ENCODE measurements around the gene CCNT2. TPM values are rescaled to one million over a fixed set of nuclear protein-coding genes. Genes with fewer than 3 reads are reported as not detected.

CCNT2 gene
- total RNA-seq, 4 donors from 2014 or later = 23.2 to 41.8 (median 34.5) TPM

DNA sequence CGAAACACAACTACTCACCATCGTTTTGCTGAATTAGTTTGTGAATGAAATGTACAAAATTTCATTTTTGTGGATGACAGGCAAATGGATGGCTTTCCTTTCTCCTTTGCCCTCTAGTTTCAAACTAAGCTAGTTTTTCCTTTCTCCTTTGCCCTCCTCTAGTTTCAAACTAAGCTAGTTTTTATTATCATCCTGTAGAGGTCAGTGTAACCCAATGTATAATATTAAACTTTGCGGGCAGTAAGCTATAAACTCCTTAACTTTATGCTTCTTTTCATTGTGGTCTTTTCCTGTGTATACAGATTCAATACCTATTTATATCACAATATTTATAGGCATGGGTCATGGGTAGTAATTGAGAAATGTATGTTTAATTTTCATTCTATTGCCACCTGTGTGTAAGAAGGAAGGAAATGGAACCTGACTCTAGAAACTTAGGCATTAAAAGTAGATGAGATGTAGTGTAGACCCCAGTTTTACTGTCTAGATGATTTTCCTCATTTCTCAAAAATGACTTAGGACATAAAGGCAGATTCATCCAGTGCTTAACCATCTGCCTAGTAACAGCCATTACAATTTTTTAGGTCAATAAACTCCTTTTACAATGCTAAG lies 70.5 kb downstream of the CCNT2 start:
- TF ChIP-seq, protein P1, sequence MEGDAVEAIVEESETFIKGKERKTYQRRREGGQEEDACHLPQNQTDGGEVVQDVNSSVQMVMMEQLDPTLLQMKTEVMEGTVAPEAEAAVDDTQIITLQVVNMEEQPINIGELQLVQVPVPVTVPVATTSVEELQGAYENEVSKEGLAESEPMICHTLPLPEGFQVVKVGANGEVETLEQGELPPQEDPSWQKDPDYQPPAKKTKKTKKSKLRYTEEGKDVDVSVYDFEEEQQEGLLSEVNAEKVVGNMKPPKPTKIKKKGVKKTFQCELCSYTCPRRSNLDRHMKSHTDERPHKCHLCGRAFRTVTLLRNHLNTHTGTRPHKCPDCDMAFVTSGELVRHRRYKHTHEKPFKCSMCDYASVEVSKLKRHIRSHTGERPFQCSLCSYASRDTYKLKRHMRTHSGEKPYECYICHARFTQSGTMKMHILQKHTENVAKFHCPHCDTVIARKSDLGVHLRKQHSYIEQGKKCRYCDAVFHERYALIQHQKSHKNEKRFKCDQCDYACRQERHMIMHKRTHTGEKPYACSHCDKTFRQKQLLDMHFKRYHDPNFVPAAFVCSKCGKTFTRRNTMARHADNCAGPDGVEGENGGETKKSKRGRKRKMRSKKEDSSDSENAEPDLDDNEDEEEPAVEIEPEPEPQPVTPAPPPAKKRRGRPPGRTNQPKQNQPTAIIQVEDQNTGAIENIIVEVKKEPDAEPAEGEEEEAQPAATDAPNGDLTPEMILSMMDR (IDR thresholded peaks at IDR 0.05) = no peak
- DNase-seq (ENCODE audit: low spot score) (no peak), ATAC-seq (ENCODE audit: low FRiP score) (no peak)

DNA sequence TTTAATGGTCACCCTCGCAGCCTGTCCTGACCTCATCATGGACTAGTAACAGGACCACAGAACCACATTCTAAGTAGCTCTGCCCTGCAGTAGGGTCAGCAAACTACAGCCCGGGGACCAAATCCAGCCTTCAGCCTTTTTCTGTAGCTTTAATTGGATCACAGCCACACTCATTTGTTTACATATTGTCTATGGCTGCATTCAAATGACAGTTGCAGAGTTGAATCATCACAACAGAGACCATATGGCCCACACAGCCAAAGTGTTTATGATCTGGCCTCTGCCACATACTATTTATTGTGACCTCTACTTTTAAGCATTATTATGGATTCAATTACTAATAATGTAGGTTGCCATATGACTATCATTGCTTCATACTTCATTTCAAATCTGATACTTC lies 80.9 kb downstream of the CCNT2 start:
- no peak for ATAC-seq (ENCODE audit: low FRiP score)
- DNase-seq (ENCODE audit: low spot score) = no peak
- TF ChIP-seq, protein P1 (IDR thresholded peaks at IDR 0.05) = no peak

DNA sequence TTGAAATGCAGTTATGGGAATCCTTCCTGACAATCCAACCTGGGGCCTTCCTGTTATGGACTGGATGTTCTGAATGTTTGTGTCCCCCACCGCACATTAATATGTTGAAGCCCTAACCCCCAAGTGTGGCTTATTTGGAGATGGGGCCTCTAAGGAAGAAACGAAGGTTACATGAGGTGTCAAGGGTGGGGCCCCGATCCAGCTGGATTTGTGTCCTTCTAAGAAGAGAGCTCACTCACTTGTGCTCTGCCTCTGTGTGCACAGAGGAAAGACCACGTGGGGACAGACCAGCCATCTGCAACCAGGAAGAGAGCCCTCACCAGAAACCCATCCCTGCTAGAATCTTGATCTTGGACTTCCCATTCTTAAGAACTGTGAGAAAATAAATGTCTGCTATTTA lies 84.2 kb downstream of the CCNT2 start:
- DNase-seq (ENCODE audit: low spot score) (no peak), ATAC-seq (ENCODE audit: low FRiP score) (no peak)
- TF ChIP-seq, protein P1 (IDR thresholded peaks at IDR 0.05) = no peak

GRCh38 chr2:135004005-135004746 lies 85.6 kb downstream of the CCNT2 start:
- DNase-seq (ENCODE audit: low spot score) (no peak), ATAC-seq (ENCODE audit: low FRiP score) (peak; percentile 90)

GRCh38 chr2:135005753-135006152 lies 87.1 kb downstream of the CCNT2 start:
- DNase-seq (ENCODE audit: low spot score) = no peak
- TF ChIP-seq, protein P1 (IDR thresholded peaks at IDR 0.05) = no peak
- no peak for ATAC-seq (ENCODE audit: low FRiP score)

More at GRCh38 chr2:135004005-135004746, 85.6 kb downstream of the CCNT2 start:
- TF ChIP-seq, protein P1 (IDR thresholded peaks at IDR 0.05) = peak in 1 of 3 donors; percentile 33

Other genes with a start within 250 kb of the CCNT2 start
- gene TMEM163, start 199.8 kb upstream of the CCNT2 start, total RNA-seq = 1 to 10 TPM in 2 of 4 donors, under 1 TPM in 2; 0.28 to 6.4 (median 1.2) TPM
- gene ACMSD, start 80.2 kb upstream of the CCNT2 start, total RNA-seq = not detected
- not detected for gene MAP3K19, start 128.6 kb downstream of the CCNT2 start, total RNA-seq
- gene RAB3GAP1, start 133.5 kb downstream of the CCNT2 start, total RNA-seq = 10 to 100 TPM; 34.4 to 53.3 (median 45.1) TPM